HG03139 (cell line): Measurements from ENCODE around the gene HSD17B2.
A peak's percentile ranks its signal among the peaks of the same experiment; 100 is the strongest.
"Not testable (repeated sequence)": the region's sequence is repeated elsewhere in the genome, so short reads cannot be mapped to it uniquely, and the experiment has no call there.

Experiments used
- ATAC-seq: cut with Tn5 transposase; IDR thresholded peaks from one replicate; pipeline ENCODE4 v1.9.1; 2021; ENCODE audit not compliant: unreplicated experiment

The HSD17B2 gene, protein sequence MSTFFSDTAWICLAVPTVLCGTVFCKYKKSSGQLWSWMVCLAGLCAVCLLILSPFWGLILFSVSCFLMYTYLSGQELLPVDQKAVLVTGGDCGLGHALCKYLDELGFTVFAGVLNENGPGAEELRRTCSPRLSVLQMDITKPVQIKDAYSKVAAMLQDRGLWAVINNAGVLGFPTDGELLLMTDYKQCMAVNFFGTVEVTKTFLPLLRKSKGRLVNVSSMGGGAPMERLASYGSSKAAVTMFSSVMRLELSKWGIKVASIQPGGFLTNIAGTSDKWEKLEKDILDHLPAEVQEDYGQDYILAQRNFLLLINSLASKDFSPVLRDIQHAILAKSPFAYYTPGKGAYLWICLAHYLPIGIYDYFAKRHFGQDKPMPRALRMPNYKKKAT

DNA sequence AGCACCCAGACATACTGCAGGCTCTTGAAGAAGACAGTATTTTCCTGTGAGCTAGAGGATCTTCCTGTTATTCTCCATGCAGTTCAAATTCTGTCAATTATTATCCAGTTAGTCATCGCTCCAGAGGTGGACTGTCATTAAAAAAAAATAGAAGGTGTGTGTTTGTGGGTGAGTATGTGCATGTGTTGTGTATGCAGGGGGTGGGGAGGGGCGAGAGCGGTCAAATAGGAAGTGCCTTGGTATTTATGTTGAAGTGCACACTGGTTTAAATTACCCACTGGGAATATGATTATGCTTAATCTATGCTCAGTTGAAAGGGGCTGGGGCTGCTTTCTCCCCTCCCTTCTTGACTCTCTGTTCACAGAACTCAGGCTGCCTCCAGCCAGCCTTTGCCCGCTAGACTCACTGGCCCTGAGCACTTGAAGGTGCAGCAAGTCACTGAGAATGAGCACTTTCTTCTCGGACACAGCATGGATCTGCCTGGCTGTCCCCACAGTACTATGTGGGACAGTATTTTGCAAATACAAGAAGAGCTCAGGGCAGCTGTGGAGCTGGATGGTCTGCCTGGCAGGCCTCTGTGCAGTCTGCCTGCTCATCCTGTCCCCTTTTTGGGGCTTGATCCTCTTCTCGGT lies at the start of gene HSD17B2:
Gene HSD17B2 (plus strand): TSS at position 273 of the 632 bp plus-strand sequence. CDS start 172 bp downstream, at position 445.
- no peak for ATAC-seq

DNA sequence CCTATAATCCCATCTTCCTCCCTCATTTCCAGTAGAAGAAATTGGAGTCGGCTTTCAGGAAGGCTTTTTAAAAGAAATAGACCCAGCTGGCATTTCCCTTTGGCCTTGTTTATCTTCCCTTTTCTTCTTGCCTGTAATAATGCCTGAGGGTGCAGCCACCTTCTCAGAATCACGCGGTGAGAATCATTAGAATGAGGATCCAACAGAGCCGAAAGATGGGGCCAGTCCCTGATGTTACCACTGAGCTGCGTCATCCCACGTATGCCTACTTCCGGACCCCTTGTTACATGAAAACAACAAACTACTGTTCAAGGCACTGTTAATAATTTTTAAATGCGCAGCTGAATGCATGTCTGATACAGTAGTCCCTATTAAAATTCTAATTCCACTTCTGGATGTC lies 47.9 kb upstream of the HSD17B2 start:
- no peak for ATAC-seq

DNA sequence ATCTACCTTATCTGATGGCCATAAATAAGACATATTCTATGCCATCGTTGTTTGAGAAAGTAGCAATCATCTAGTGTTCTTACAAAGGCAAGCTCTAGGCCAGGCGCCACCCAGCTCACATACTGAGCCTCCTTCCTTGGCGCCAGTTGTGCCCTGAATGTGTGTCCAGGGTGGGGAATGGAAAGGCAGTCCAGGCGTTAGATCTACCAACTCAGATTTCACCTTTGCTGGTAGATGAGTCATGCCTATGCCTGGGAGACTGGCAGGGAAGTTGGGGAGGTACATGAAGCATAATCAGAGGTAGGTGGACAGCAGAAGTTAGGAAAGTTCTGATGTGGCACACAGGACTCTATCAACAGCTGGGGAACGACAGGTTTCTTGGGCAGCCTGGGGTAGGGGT lies 47.3 kb upstream of the HSD17B2 start:
- no peak for ATAC-seq

DNA sequence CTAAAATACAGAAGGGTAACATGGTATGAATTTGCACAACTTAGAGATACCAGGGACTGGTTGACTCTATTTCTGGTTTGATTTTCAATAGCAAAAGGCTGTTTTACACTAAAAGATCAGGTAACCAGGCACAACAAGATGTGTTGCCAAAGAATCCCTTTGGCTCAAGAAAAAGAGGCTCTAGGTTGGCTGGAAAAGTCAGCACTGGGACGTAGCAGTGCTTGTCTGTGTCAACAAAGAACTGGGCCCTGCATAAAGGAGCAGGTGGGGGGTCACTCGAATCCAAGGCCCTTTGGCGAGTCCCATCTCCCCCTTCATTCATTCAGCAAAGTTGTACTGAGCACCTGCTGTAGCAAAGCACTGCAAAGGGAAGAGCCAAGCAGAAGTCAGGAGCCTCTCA lies 42.2 kb upstream of the HSD17B2 start:
- ATAC-seq: no peak

DNA sequence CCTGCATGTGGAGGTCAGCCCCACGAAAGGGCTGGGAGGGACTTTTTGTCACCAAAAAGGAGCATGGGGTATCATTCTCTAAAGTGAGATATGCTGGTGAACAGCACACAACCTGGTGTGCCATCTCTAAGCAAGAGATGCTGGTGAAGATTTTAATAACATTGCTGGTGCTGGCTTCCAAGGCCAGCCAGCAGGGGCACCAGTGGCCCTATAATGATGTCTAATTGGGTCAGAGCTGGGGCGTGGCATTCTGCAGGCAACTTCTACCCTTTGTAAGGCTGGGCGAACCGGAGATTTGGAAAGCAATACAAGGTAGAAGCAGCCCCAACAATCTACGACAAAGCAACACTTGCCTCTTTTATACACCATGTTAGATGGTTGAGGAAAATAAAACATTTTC lies 40.6 kb upstream of the HSD17B2 start:
- ATAC-seq: no peak

DNA sequence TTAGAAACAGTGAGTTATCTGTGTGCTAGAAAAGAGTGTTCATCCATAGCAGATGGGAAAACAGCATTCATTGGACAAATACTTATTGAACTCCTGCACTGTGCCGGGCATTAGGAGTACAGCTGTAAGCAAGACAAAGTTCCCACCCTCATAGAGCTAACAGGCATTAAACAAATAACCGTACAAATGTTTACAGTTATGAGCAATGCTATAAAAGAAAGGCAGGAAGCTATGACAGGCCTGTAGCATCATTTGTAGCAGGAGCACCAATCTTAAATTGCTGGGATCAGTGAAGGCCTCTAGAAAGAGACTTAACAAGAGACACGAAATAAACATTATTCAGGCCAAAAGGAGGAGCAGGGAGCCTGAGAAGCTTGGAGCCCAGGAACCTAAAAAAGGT lies 39.4 kb upstream of the HSD17B2 start:
- ATAC-seq: no peak

DNA sequence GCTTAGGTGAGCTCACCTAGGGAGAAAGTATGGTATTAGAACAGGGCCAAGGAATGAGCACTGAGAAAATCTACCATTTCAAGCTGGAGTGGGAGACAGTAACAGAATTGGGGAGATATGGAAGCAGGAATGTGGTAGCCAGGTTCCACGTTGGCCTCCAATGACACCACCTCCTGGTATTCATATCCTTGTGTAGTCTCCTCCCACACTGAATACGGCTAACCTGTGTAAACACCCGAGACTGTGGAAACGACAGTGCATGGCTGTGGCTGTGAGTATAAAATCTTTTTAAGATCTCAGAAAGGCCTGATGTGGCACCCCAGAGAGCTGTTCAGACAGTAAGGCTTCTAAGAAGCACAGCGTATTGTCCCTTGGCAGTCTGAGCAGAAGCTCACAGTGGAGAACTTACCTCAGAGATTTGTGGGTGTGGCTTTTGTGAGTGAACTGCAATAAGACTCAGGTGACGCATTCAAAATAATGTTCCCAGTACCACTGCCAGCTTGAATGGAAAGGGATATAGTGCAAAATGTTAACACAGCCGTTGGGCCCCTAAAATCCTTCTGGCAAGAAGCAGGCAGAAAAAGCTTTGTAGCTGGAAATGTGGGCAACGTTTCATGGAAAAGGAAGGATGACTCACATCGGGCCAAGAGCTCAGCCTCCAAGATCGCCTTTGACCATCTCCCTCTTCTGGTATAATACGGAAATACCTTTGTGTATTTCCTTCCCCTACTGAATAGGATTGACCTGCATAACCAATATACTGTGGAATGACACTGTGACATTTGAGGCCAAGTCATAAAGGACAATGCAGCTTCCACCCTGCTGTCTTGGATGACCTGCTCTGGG lies 38.2 kb upstream of the HSD17B2 start:
- no peak for ATAC-seq

DNA sequence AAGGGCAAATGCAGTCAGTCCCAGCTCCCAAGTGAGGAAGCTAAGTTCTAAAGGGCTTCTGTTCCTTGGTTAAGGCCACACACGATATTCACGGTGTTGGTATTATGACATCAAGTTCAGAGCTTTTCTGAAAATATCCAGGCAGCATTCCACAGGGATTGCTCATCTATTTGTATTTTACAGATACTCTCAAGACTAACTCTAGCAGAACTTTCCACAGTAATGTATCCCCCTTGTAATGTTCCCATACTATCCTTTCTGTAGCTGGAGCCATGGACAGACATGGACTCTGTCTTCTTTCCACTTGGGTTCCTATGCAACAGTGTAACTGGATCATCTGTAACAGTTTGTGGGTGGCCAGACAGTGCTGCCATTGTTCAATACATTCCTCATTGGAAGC lies 37.3 kb upstream of the HSD17B2 start:
- ATAC-seq: no peak

DNA sequence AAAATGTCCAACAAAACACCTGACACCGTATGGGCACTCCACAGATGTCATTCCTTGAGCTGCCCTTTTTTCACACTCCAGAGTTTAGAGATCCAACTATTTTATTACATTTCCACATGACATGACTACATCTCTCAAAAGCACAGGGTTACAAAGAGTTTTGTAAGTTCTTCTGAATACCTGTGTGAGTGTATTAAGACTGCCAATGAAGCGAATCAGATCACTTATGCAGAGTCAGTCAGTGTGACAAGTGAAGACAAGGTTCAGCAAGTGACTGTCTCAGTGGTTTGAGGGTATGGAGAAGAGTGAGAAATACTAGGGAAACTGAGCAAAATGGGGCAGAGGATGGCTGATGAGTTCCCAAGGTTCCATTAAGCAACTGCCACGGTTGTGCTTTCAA lies 32.2 kb upstream of the HSD17B2 start:
- no peak for ATAC-seq

DNA sequence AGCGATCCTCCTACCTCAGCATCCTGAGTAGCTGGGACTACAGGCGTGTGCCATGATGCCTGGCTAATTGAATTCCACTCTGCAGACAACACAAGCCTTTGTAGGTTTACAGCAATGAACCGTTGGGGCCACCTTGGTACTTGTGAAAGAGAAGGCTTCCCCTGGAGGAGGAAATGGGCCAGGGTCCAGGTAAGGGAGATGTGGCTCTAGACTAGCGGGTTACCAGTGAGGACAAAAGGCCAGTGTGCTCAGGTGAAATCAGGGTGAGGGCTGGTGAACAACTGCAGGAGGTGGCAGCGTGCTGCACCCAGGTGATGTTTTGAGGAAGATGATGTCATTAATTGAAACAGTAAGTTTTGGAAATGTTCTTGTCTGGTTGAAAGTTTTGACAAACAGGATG lies 30.5 kb upstream of the HSD17B2 start:
- no peak for ATAC-seq

DNA sequence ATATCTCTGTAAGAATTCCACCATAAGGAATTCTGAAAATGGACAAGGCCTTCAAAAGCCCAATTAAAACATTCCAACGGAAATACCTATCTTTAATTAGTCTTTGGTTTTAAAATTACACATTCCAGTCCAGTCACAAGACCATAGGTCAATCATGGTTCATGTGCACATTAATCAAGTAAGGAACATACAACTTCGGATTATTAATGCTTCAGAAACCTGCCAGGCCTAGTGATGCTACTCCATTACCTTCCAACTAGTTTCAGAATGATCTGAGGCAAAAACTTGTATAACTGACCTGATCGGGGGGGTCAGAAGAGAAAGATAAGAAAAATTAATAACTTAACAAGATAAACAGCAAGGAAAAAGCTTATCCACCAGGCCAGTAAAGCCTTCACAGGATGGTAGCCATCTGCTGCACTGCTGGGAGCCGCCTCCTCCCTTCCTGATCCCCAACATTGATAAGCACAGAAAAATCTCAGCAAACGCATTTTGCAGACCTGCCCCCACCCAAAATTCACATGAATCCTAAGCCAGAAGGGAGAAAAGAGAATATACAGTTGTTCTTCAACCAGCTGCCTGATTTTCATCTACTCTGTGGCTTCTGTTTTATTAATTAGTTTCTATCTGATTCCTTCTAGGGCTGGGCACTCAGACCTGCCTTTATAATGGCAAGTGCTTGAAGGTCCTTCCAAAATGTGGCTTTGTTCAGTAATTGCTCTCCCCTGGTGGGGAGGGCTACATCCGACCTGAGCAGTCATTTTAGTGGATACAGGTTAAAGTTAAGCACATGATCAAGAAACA lies 29.8 kb upstream of the HSD17B2 start:
- no peak for ATAC-seq

DNA sequence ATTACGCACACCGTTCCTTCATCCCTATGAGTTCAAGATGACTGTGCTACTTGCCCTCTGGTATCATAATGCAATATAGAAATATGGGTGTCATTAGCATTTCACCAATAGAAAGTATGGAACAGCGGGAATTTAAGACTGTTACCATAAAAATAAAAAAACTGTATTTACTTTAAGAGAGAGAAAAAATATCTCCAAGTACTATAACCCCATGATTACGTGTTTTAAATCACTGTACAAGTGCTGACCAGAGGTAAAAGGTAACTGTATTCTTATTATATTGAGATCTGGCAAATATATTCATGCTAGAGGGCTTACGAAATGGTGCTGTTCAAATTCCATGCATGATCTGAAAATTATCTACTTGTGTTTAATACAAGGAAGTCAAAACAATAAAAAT lies 29.0 kb upstream of the HSD17B2 start:
- no peak for ATAC-seq

DNA sequence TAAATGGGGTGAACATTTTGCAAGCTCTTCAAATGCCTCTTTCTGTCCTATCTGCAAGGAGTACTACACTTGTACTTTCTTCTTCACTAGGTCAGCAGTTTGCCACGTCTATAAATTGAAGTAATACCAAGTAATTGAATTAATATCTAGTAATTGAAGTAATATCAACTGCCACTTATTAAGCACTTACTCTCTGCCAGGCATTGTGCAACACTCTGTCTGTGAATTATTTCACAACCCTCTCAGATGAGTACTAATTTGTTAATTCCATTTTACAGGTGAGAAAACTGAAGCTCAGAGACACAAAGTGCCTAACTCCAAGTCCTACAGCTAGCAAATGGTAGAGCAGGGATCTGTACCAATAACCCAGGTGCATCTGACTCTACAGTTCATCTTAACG lies 27.9 kb upstream of the HSD17B2 start:
- ATAC-seq: no peak

DNA sequence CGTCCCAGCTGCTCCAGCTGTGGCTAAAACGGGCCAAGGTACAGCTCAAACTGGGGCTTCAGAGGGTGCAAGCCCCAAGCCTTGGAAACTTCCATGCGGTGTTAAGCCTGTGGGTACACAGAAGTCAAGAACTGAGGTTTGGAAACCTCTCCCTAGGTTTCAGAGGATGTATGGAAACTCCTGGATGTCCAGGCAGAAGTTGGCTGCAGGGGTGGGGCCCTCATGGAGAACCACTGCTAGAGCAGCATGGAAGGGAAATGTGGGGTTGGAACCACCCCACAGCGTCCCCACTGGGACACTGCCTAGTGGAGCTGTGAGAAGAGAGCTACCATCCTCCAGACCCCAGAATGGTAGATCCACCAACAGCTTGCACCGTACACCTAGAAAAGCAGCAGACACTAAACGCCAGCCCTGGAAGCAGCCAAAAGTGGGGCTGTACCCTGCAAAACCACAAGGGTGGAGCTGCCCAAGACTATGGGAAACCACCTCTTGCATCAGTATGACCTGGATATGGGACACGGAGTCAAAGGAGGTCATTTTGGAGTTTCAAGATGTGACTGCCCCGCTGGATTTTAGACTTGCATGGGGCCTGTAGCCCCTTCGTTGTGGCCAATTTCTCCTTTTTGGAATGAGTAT lies 26.0 kb upstream of the HSD17B2 start:
- ATAC-seq: no peak

DNA sequence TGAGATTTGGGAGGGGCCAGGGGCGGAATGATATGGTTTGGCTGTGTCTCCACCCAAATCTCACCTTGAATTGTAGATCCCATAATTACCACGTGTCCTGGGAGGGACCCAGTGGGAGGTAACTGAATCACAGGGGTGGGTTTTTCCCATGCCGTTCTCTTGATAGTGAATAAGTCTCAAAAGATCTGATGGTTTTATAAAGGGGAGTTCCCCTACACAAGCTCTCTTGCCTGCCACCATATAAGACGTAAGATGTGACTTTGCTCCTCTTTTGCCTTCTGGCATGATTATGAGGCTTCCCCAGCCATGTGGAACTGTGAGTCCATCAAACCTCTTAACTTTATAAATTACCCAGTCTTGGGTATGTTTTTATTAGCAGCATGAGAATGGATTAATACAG lies 25.3 kb upstream of the HSD17B2 start:
- not testable (repeated sequence) for ATAC-seq

DNA sequence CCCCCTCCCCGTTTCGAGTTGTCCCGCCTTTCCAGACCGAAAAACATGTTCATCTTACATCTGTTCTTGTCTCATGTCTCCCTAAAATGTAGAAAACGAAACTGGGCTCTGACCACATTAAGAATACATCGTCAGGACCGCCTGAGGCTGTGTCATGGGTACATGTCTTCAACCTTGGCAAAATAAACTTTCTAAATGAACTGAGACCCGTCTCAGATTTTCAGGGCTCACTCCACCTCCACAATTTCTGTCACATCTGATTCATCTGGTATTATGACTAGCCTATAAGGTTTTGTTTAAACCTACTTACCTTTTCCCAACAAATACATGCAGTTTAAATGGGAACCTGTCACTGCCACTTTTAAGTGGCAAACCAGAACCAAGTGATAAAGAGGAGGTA lies 24.4 kb upstream of the HSD17B2 start:
- ATAC-seq: no peak

DNA sequence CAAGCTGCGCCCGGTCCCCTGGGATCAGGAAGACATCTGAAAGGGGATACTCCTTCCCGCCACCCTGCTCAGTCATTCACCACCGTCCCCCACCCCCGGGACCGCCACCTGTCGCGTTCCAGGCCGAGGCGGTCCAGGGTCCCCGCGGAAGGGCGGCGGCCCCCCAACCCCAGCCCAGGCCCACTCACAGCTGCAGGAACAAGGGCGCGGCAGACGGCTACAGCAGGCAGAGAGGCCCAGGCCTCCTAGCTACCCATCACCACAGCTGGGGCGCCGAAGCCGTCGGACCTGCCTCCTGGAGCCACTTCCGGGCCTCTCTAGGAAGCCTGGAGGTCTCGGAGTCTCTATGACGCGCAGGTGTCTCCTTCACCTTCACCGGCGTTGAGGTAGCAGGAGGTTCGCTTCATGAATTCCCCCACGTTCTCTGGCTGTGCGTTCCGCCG lies 23.8 kb upstream of the HSD17B2 start, which contains the start of gene SDR42E1:
Gene SDR42E1 (minus strand): TSS at position 272 of the 443 bp plus-strand sequence. CDS start 10,612 bp downstream, outside the sequence.
- peak; percentile 90 for ATAC-seq

DNA sequence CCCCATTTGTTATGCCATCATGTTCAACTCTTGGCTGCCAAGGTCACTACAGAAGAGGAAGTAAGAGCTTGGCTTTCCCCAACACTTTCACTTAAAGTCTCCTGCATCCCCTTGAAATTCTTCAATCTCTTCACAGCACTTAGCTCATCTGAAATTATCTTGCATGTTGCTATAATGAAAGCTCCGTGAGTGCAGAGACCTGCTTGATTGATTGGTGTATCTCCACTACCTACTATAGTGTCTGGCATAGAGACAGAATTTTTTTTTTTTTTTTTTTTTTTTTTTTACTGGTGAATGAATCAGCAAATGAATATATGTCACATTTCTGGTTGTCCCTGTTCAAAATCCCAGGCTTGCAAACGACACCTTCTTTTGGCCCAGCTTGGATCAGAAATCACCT lies 21.9 kb upstream of the HSD17B2 start:
- ATAC-seq: no peak

DNA sequence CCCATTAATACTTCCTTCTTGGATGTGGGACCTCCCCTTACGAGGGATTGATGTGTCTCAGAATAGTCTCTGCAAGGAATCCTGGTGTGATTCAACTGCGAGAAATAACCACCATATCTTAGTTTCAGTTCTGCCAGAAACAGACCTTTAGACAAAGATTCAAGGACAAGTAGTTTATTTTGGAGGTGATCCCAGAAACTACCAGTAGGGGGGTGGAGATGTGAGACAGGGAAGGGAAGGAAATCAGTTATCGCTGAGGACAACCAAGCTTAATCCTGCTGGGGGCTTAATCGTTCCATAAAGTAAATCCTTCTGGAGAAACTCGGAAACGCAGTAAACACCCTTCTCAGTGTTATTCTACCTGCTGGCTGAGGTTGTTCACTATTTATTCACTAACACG lies 18.8 kb upstream of the HSD17B2 start:
- ATAC-seq: no peak

DNA sequence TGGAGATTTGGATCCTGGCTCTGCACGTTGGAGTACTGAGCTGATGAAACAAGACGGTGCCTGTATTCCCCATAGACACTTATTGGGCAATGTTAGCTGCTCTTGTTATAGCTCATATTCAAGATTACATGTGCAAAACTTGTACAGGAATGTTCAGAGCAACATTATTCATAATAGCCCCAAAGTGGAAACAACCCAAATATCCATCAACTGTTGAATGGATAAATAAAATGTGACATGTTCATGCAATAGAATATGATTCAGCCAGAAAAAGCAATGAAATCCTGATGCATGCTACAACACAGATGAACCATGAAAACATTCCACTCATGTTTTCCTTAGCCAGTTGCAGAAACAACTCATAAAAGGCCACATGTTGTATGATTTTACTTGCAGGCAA lies 18.1 kb upstream of the HSD17B2 start:
- ATAC-seq: no peak
